Measurements from ENCODE around the gene APEX1.

DNA sequence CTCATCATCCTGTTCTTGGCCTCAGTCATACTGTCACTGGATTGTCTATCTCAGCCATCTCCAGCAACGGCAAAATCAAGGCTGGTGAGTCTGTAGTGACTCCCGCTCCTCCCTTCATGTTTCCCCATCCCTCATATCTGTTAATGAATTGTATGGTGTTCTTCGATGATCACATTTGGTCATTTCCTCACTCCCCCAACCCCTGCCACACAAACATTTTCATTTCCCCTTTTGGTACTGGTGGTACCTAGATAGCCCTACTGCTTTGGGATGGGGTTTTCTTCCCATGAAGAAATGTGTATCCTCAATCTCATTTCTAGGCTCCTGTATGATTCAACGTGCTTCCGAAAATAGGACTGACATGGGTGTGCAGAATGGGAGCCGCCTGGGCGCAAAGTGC lies 16.4 kb upstream of the APEX1 start:
- TF ChIP-seq, protein P1, sequence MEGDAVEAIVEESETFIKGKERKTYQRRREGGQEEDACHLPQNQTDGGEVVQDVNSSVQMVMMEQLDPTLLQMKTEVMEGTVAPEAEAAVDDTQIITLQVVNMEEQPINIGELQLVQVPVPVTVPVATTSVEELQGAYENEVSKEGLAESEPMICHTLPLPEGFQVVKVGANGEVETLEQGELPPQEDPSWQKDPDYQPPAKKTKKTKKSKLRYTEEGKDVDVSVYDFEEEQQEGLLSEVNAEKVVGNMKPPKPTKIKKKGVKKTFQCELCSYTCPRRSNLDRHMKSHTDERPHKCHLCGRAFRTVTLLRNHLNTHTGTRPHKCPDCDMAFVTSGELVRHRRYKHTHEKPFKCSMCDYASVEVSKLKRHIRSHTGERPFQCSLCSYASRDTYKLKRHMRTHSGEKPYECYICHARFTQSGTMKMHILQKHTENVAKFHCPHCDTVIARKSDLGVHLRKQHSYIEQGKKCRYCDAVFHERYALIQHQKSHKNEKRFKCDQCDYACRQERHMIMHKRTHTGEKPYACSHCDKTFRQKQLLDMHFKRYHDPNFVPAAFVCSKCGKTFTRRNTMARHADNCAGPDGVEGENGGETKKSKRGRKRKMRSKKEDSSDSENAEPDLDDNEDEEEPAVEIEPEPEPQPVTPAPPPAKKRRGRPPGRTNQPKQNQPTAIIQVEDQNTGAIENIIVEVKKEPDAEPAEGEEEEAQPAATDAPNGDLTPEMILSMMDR (IDR thresholded peaks at IDR 0.05) = no peak
- TF ChIP-seq ZFX (IDR thresholded peaks at IDR 0.05; ENCODE audit: borderline replicate concordance) = no peak

Data from 22Rv1 (cell line).